ENCODE data around the gene MYH14.
"Not testable (repeated sequence)": the region's sequence is repeated elsewhere in the genome, so short reads cannot be mapped to it uniquely, and the experiment has no call there.

Gene MYH14

GRCh38 chr19:50337031-50337430 is 133.6 kb downstream of the MYH14 start:
- not testable (repeated sequence) for DNase-seq

GRCh38 chr19:50340331-50340730 is 136.9 kb downstream of the MYH14 start:
- no peak for DNase-seq

- DNase-seq = no peak
Measured at GRCh38 chr19:50341091-50341564, 137.7 kb downstream of the MYH14 start.

- no peak for DNase-seq
Measured at GRCh38 chr19:50344661-50345318, 141.4 kb downstream of the MYH14 start.

GRCh38 chr19:50347089-50347581 is 143.7 kb downstream of the MYH14 start:
- DNase-seq = peak; percentile 61 to 67

GRCh38 chr19:50349277-50350057 is 146.0 kb downstream of the MYH14 start:
- no peak for DNase-seq

- no peak for DNase-seq
Measured at GRCh38 chr19:50352242-50352641, 148.8 kb downstream of the MYH14 start.

GRCh38 chr19:50353487-50353880 is 150.1 kb downstream of the MYH14 start:
- not testable (repeated sequence) for DNase-seq

GRCh38 chr19:50356691-50357177 is 153.3 kb downstream of the MYH14 start:
- no peak for DNase-seq

- DNase-seq = peak; percentile 93 to 94
Measured at GRCh38 chr19:50357178-50358100, 154.0 kb downstream of the MYH14 start.

- peak; percentile 84 to 87 for DNase-seq
Measured at GRCh38 chr19:50358483-50359327, 155.3 kb downstream of the MYH14 start.

- DNase-seq = no peak
Measured at GRCh38 chr19:50359328-50359818, 156.0 kb downstream of the MYH14 start.
